CD14-positive monocyte (primary cell): Measurements from ENCODE around the gene TAF13. TPM values are rescaled to one million over a fixed set of nuclear protein-coding genes. Genes with fewer than 3 reads are reported as not detected.
A peak's percentile ranks its signal among the peaks of the same experiment; 100 is the strongest.

Experiments
- DNase-seq, 3 donors: peaks; one replicate each; pipeline ENCODE4 v3.0.0-alpha.2; 2011 to 2022
- H2AFZ ChIP-seq: 2 replicates; pipeline ENCODE4 v1.6.0; 2012; ENCODE audit warnings: mild to moderate bottlenecking, low read depth, low read length, inconsistent platforms; ENCODE audit not compliant: insufficient read depth, poor library complexity, severe bottlenecking
- H3K27ac ChIP-seq, 2 donors: 1 replicate in 1 of 2; 2 replicates in 1 of 2; pipeline ENCODE4 v1.5.1; 2012 to 2013; ENCODE audit warnings: low read length in 2 of 2, control low read depth in 1 of 2, inconsistent platforms in 1 of 2, low read depth in 1 of 2, mild to moderate bottlenecking in 1 of 2
- H3K27me3 ChIP-seq, 2 donors: one replicate each; pipeline versions ENCODE4 v1.6.0 to v1.6.1; 2011 to 2013; ENCODE audit warnings: low read length in 2 of 2; ENCODE audit not compliant: control insufficient read depth in 2 of 2, insufficient read depth in 2 of 2
- H3K36me3 ChIP-seq, 2 donors: replicated peaks in 1 of 2; 1 replicate in 1 of 2; 2 replicates in 1 of 2; pipeline versions ENCODE4 v1.5.1 to v1.6.1; 2012 to 2013; ENCODE audit warnings: low read length in 2 of 2, control low read depth in 1 of 2, inconsistent platforms in 1 of 2, mild to moderate bottlenecking in 1 of 2; ENCODE audit not compliant: insufficient read depth in 2 of 2, control insufficient read depth in 1 of 2
- H3K4me1 ChIP-seq, 2 donors: 1 replicate in 1 of 2; 2 replicates in 1 of 2; pipeline versions ENCODE4 v1.5.1 to v1.6.1; 2012 to 2013; ENCODE audit warnings: low read length in 2 of 2, control low read depth in 1 of 2, inconsistent platforms in 1 of 2, mild to moderate bottlenecking in 1 of 2, moderate library complexity in 1 of 2; ENCODE audit not compliant: insufficient read depth in 2 of 2, control insufficient read depth in 1 of 2
- H3K4me2 ChIP-seq: replicated peaks from 2 replicates; pipeline ENCODE3; 2012; ENCODE audit warnings: low read length, moderate library complexity, mild to moderate bottlenecking; ENCODE audit not compliant: poor library complexity, severe bottlenecking; ENCODE audit errors: extremely low read depth
- H3K4me3 ChIP-seq, 3 experiments: fragments of 200-600 bp in 1 of 3; sonication (generic) in 1 of 3; replicated peaks in 1 of 3; 1 replicate in 2 of 3; 2 replicates in 1 of 3; pipeline ENCODE4 v1.5.1; 2011 to 2013; ENCODE audit warnings: low read length in 3 of 3, mild to moderate bottlenecking in 3 of 3, control low read depth in 2 of 3, low read depth in 2 of 3, inconsistent platforms in 1 of 3, moderate library complexity in 1 of 3
- H3K79me2 ChIP-seq: 2 replicates; pipeline ENCODE4 v1.6.0; 2012; ENCODE audit warnings: mild to moderate bottlenecking, control low read depth, inconsistent platforms, low read length, moderate library complexity; ENCODE audit not compliant: insufficient read depth
- H3K9ac ChIP-seq: 2 replicates; pipeline ENCODE4 v1.6.0; 2017; ENCODE audit warnings: low read length, mild to moderate bottlenecking; ENCODE audit not compliant: insufficient read depth, poor library complexity, severe bottlenecking
- H3K9me3 ChIP-seq, 2 donors: replicated peaks in 1 of 2; 1 replicate in 1 of 2; 2 replicates in 1 of 2; pipeline versions ENCODE4 v1.5.1 to v1.6.1; 2012 to 2013; ENCODE audit warnings: low read length in 2 of 2, control low read depth in 1 of 2; ENCODE audit not compliant: control insufficient read depth in 1 of 2, insufficient read depth in 1 of 2
- H4K20me1 ChIP-seq: 2 replicates; pipeline ENCODE4 v1.6.0; 2012; ENCODE audit warnings: mild to moderate bottlenecking, low read length, control low read depth, moderate library complexity; ENCODE audit not compliant: insufficient read depth
- H3K27ac Mint-ChIP-seq, 7 donors: one replicate each; pipeline ENCODE4 v1.8.0; 2020; ENCODE audit warnings: mild to moderate bottlenecking in 7 of 7, mixed read lengths in 7 of 7, moderate library complexity in 6 of 7, inconsistent platforms in 2 of 7
- H3K27me3 Mint-ChIP-seq, 3 donors: one replicate each; pipeline ENCODE4 v1.8.0; 2021 to 2022; ENCODE audit warnings: low read depth in 3 of 3, mild to moderate bottlenecking in 3 of 3, mixed read lengths in 3 of 3, moderate library complexity in 3 of 3, inconsistent platforms in 1 of 3
- H3K36me3 Mint-ChIP-seq, 2 donors: one replicate each; pipeline ENCODE4 v1.8.0; 2020; ENCODE audit warnings: mixed read lengths in 2 of 2, inconsistent platforms in 1 of 2, mild to moderate bottlenecking in 1 of 2
- H3K4me1 Mint-ChIP-seq: one replicate; pipeline ENCODE4 v1.8.0; 2020; ENCODE audit warnings: mild to moderate bottlenecking, mixed read lengths
- H3K4me3 Mint-ChIP-seq, 2 donors: one replicate each; pipeline ENCODE4 v1.8.0; 2020; ENCODE audit warnings: mild to moderate bottlenecking in 2 of 2, mixed read lengths in 2 of 2, moderate library complexity in 1 of 2
- H3K9me3 Mint-ChIP-seq, 7 donors: one replicate each; pipeline ENCODE4 v1.8.0; 2020 to 2022; ENCODE audit warnings: mixed read lengths in 7 of 7, mild to moderate bottlenecking in 6 of 7, moderate library complexity in 6 of 7, inconsistent platforms in 2 of 7
- WGBS: methylation state at CpG from one replicate; pipeline ENCODE4 v1.1.5; 2013; ENCODE audit warnings: missing lambda C conversion rate; ENCODE audit not compliant: insufficient coverage; 5-methylcytosine and 5-hydroxymethylcytosine counted together
- intact Hi-C, 2 donors: fragments of 100-400 bp; cut with micrococcal nuclease; formaldehyde crosslinking; loops; one replicate each; pipeline versions ENCODE4 v1.15.0 to v1.15.1; 2023
- polyA plus RNA-seq, 3 donors: library from polyadenylated mRNA; depleted of rRNA in 1 of 3; unstranded in 2 of 3; stranded (reverse) in 1 of 3; fragments of 300-500 nt in 2 of 3; fragments of >200 nt in 1 of 3; fragmentation: Illumina TruSeq in 2 of 3; gene quantifications; 1 replicate in 2 of 3; 2 replicates in 1 of 3; pipeline ENCODE4 v1.2.3, GENCODE V29; 2012 to 2021
- TF ChIP-seq, protein P1 (sequence below): fragments of 200-600 bp; IDR thresholded peaks from one replicate; pipeline ENCODE4 v1.8.0; 2022; ENCODE audit warnings: antibody characterized with exemption, mild to moderate bottlenecking

TAF13 gene
- polyA plus RNA-seq, 3 donors, result 1.2 to 17.7 (median 5.2) TPM

GRCh38 chr1:109089242-109090015 is 13.6 kb upstream of the TAF13 start:
- peaks cover 0 to 5% (median 0%) of the 10 kb centered on the region in 7 donors for H3K9me3 Mint-ChIP-seq
- Histone ChIP-seq H3K4me2 (peak overlapping the region; percentile 91), H3K9ac (peak overlapping the region; percentile 82), H4K20me1 (peaks cover 2% of the 10 kb centered on the region), H3K4me3 (peak overlapping the region; percentile 14 to 97 (median 81)), H3K4me1 (peaks cover 35 to 44% of the 10 kb centered on the region in 2 donors), H3K36me3 (peaks cover 14 to 20% of the 10 kb centered on the region in 2 donors), H3K79me2 (peaks cover 39% of the 10 kb centered on the region), H3K9me3 (no peaks in the 10 kb centered on the region), H3K27me3 (no peaks in the 10 kb centered on the region), H3K27ac (peak overlapping the region; percentile 96 to 98), H2AFZ (peak overlapping the region; percentile 78)
- TF ChIP-seq, protein P1, sequence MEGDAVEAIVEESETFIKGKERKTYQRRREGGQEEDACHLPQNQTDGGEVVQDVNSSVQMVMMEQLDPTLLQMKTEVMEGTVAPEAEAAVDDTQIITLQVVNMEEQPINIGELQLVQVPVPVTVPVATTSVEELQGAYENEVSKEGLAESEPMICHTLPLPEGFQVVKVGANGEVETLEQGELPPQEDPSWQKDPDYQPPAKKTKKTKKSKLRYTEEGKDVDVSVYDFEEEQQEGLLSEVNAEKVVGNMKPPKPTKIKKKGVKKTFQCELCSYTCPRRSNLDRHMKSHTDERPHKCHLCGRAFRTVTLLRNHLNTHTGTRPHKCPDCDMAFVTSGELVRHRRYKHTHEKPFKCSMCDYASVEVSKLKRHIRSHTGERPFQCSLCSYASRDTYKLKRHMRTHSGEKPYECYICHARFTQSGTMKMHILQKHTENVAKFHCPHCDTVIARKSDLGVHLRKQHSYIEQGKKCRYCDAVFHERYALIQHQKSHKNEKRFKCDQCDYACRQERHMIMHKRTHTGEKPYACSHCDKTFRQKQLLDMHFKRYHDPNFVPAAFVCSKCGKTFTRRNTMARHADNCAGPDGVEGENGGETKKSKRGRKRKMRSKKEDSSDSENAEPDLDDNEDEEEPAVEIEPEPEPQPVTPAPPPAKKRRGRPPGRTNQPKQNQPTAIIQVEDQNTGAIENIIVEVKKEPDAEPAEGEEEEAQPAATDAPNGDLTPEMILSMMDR, result peak; percentile 50
- peak overlapping the region; percentile 98 to 99 (median 99) for H3K27ac Mint-ChIP-seq
- peaks cover 17 to 27% of the 10 kb centered on the region in 2 donors for H3K36me3 Mint-ChIP-seq
- DNase-seq, result peak in 2 of 3 donors; percentile 27 to 51
- peaks cover 40% of the 10 kb centered on the region for H3K4me1 Mint-ChIP-seq
- 94% methylated on average over 11 of the region's 31 CpGs for WGBS
- intact Hi-C loops, result loop anchor here (1.0 to 5.0 kb wide), 3 partner anchors 10 to 47 kb away; partner anchors contain the start of gene WDR47 (in 1 of the 2)
- H3K27me3 Mint-ChIP-seq, result peaks cover 0 to 2% (median 0%) of the 10 kb centered on the region in 3 donors
- H3K4me3 Mint-ChIP-seq, result peak overlapping the region; percentile 86 to 98

DNA sequence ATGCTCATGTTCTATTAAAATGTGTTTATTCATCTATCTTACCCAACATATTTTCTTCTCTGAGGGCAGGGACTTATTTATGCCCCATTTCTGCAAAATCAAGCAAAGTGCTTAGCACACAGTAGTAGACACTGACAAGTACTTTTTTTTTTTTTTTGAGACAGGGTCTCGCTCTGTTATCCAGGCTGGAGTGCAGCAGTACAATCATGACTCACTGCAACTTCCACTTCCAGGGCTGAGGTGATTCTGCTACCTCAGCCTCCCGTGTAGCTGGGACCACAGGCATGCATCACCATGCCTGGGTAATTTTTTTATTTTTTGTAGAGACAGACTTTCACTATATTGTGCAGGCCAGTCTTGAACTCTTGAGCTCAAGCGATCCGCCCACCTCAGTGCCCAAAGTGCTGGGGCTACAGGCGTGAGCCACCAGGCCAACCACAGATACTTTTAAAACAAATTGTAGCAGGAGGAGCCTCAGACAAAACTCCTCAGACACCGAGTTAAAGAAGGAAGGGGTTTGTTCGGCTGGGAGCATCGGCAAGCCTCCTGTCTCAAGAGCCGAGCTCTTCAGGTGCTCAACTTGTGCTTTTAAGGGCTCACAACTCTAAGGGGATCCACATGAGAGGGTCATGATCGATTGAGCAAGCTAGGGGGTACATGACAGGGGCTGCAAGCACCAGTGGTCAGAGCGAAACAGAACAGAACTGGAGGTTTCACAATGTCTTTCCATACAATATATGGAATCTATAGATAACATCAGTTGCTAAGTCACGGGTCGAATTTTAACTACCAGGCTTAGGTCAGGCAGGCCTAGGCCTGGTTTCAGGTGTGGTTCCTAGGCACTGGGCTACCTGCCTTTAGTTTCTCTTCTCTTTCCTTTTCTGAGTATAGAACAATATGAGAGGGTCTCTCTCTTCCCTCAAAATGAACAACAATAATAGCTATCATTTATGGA is 9.0 kb upstream of the TAF13 start:
- no peak overlapping the region for H2AFZ ChIP-seq
- H3K4me1 Mint-ChIP-seq, result peaks cover 21% of the 10 kb centered on the region
- H3K36me3 ChIP-seq, result no peaks in the 10 kb centered on the region
- no peak overlapping the region for H3K4me3 Mint-ChIP-seq
- intact Hi-C loops, result no loop called here
- peaks cover 0 to 3% (median 2%) of the 10 kb centered on the region in 3 donors for H3K27me3 Mint-ChIP-seq
- H3K27ac Mint-ChIP-seq, result peak overlapping the region in 1 of 7 donors; percentile 68
- TF ChIP-seq, protein P1, result no peak
- no peaks in the 10 kb centered on the region for H4K20me1 ChIP-seq
- peaks cover 0 to under 1% (median 0%) of the 10 kb centered on the region in 7 donors for H3K9me3 Mint-ChIP-seq
- H3K79me2 ChIP-seq, result no peaks in the 10 kb centered on the region
- WGBS, result 85% methylated on average over 7 of the region's 13 CpGs
- no peak overlapping the region for H3K9ac ChIP-seq
- no peak for DNase-seq
- H3K4me1 ChIP-seq, result peaks cover 15 to 18% of the 10 kb centered on the region in 2 donors
- peaks cover 0 to 5% of the 10 kb centered on the region in 2 donors for H3K36me3 Mint-ChIP-seq
- no peak overlapping the region for H3K4me2 ChIP-seq
- no peaks in the 10 kb centered on the region for H3K27me3 ChIP-seq
- H3K27ac ChIP-seq, result no peak overlapping the region
- H3K4me3 ChIP-seq, result no peak overlapping the region
- no peaks in the 10 kb centered on the region for H3K9me3 ChIP-seq
